SU-DHL-6 (cell line): ENCODE results near the gene MRPS18B.

Source experiments
- EZH2phosphoT487 ChIP-seq: fragments of 200-600 bp; sonication (generic), shearing (Covaris generic); conservative IDR thresholded peaks from 2 replicates; pipeline ENCODE4 v1.6.1; 2018; ENCODE audit warnings: mild to moderate bottlenecking, antibody characterized with exemption, low read length, moderate library complexity, mixed read lengths
- TF ChIP-seq, protein P1 (sequence below): fragments of 200-600 bp; sonication (generic); IDR thresholded peaks from one replicate; pipeline ENCODE4 v1.5.1; 2017; ENCODE audit warnings: antibody characterized with exemption, mild to moderate bottlenecking, low read length, moderate library complexity; ENCODE audit not compliant: insufficient read depth, poor library complexity, severe bottlenecking

DNA sequence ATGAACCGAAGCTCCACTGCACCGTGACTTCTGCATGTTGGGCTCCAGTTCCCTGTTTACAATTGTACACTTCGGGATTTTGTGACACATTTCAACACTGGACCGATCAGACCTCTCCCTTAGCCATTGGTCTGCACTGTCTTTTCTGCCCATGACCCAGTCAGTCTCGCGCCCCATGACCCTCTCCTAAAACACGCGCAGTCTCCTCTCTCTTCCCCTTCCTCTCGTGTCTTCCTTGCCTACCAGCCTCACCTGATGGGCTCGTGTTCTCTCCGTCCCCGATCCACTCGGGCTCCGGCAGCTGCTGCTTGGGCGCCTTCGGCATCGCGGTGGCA is 46.9 kb upstream of the MRPS18B start:
- TF ChIP-seq, protein P1, sequence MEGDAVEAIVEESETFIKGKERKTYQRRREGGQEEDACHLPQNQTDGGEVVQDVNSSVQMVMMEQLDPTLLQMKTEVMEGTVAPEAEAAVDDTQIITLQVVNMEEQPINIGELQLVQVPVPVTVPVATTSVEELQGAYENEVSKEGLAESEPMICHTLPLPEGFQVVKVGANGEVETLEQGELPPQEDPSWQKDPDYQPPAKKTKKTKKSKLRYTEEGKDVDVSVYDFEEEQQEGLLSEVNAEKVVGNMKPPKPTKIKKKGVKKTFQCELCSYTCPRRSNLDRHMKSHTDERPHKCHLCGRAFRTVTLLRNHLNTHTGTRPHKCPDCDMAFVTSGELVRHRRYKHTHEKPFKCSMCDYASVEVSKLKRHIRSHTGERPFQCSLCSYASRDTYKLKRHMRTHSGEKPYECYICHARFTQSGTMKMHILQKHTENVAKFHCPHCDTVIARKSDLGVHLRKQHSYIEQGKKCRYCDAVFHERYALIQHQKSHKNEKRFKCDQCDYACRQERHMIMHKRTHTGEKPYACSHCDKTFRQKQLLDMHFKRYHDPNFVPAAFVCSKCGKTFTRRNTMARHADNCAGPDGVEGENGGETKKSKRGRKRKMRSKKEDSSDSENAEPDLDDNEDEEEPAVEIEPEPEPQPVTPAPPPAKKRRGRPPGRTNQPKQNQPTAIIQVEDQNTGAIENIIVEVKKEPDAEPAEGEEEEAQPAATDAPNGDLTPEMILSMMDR: no peak
- TF ChIP-seq EZH2phosphoT487: no peak
